ENCODE results near the gene FLNA.

DNA sequence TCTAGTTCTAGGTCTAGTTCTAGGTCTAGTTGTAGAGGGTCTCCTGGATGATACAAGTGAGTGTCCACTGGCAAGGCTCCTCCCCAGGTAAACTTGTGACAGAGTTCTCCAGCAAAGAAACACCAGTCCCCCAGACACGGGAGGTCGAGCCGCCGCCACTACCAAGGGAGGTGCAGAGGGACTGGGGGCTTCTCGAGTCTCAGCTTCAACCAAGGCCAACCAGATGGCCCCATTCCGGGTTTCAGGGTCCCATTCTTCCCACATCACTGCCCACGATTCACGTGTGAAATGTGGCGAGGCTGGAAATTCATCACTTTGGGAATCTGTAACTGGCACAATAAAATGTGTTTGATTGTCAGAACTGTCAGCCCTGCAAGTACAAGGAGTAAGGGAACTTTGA is 41.3 kb downstream of the FLNA start:
- TF ChIP-seq, protein P1, sequence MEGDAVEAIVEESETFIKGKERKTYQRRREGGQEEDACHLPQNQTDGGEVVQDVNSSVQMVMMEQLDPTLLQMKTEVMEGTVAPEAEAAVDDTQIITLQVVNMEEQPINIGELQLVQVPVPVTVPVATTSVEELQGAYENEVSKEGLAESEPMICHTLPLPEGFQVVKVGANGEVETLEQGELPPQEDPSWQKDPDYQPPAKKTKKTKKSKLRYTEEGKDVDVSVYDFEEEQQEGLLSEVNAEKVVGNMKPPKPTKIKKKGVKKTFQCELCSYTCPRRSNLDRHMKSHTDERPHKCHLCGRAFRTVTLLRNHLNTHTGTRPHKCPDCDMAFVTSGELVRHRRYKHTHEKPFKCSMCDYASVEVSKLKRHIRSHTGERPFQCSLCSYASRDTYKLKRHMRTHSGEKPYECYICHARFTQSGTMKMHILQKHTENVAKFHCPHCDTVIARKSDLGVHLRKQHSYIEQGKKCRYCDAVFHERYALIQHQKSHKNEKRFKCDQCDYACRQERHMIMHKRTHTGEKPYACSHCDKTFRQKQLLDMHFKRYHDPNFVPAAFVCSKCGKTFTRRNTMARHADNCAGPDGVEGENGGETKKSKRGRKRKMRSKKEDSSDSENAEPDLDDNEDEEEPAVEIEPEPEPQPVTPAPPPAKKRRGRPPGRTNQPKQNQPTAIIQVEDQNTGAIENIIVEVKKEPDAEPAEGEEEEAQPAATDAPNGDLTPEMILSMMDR (IDR thresholded peaks at IDR 0.05): no peak
- TF ChIP-seq POLR2A (IDR thresholded peaks at IDR 0.05): no peak
